ENCODE measurements around the gene FRMD4A.
"Not testable (repeated sequence)": the region's sequence is repeated elsewhere in the genome, so short reads cannot be mapped to it uniquely, and the experiment has no call there.

Gene FRMD4A

DNA sequence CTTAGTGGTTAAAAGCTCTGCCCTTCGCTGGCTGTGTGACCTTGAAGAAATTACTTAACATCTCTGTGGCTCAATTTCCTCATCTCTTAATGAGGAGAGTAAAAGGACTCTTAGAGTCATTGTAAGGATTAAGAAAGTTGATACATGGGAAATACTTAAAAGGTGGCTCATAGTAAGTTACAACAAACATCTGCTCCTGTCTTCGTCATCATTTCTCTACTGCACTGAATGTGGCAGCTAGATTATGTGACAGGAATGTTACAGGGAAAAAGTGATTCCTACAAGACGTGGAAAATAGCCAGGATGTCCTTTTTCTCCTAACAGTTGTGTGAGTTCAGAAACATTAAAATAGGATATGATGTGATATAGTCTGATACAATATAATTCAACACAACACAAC is 184.7 kb downstream of the FRMD4A start:
- DNase-seq (ENCODE audit: low spot score): no peak

DNA sequence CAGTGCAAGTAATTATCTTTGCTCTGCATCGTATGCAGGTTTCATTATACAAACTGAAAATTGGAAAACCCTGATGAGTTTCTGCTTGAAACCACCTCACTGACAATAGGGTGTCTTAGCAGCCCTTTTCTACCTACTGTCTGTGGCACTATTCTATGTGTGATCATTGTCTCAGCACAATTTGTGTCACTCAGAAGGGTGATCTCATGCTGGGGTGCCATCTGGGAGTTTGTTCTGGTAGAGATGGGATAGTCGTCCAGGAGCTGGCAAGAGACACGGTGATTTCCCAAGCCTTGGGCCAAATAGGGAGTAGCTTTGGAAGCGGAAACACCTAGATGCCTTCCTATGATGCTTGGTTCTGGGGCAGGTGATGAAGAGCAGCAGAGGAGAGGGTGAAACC is 186.3 kb downstream of the FRMD4A start:
- DNase-seq (ENCODE audit: low spot score): no peak

DNA sequence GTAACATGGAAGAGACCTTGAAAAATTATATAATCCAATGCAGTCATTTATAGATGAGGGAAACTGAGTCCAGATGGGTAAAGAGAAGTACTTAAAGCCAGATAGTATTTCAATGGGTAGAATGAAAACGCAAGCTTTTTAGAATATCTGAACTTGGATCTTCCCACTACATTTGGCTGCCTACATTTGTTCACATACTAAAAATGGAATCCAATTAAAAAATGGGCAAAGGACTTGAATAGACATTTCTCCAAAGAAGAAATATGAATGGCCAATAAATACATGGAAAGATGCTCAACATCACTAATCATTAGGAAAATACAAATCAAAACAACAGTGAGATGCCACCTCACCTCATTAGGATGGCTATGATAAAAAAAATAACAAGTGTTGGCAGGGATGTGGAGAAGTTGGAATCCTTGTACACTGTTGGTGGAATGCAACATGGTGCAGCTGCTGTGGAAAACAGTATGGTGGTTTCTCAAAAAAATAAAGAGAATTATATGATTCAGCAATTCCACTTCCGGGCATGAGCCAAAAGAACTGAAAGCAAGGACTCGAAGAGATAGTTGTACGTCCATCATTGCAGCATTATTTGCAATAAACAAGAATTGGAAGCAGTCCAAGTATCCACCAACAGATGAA is 188.0 kb downstream of the FRMD4A start:
- DNase-seq (ENCODE audit: low spot score): no peak

DNA sequence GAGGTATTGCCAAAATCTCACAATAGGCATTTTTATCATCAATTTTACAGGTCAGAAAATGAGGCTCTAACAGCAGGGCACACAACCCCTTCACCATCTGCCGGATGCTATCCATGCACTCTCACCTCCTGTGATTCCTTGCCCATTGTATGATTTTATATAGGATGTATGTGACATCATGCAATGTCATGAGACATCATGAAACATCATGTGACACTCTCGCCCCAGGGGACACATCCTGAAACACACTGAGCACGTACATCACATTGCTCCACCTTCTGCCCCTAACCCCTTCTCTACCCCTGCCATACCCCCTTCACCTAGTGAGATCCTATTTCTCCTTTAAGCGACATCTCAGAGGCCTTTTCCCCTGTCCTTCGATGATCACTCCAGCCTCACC is 189.4 kb downstream of the FRMD4A start:
- DNase-seq (ENCODE audit: low spot score): no peak

DNA sequence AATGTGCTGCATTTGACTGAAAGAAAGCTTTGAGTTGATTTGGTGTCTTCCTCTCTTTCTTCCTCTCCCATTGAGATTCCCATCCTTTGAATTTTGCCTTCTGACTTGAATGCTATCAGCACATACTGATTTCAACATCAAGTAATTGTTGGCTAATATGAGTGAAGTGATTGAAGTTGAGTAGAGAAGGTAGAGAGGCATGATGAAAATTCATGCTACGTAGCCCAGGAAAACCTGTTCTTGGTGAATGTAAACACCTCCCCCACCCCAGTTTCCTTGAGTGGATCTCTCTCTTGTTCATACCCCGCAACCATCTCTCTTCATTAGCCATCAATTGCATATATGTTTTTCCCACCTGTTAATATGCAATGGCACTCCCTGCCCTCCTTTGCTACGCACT is 193.3 kb downstream of the FRMD4A start:
- DNase-seq (ENCODE audit: low spot score): no peak

DNA sequence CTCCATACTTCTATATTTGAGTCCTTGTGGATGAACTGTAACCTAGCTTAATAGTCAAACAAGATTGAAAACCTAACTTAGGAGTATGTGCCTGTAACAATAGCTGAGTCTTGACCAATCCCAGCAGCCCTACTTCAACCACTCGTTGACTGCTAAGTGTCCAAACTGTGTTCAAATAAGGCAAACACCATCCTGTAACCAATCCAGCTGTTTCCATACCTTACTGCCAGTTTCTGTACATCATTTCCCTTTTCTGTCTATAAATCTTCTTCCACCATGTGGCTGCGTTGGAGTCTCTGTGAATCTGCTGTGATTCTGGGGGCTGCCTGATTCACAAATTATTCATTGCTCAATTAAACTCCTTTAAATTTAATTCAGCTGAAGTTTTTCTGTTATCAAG is 195.5 kb downstream of the FRMD4A start:
- DNase-seq (ENCODE audit: low spot score): not testable (repeated sequence)

DNA sequence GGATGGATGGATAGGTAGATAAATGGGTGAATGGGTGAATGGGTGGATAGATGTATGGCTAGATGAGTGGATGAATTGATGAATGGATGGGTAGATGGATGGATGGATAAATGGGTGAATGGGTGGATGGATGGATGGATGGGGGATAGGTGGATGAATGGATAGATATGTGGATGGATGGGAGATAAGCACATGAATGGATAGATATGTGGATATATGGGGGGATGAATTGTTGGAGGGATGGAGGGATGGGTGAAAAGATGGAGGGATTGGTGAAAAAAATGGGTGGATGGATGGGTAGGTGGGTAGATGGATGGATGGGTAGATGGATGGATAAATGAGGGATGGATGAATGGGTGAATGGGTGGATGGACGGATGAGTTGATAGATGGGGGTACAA is 196.4 kb downstream of the FRMD4A start:
- no peak for DNase-seq (ENCODE audit: low spot score)

DNA sequence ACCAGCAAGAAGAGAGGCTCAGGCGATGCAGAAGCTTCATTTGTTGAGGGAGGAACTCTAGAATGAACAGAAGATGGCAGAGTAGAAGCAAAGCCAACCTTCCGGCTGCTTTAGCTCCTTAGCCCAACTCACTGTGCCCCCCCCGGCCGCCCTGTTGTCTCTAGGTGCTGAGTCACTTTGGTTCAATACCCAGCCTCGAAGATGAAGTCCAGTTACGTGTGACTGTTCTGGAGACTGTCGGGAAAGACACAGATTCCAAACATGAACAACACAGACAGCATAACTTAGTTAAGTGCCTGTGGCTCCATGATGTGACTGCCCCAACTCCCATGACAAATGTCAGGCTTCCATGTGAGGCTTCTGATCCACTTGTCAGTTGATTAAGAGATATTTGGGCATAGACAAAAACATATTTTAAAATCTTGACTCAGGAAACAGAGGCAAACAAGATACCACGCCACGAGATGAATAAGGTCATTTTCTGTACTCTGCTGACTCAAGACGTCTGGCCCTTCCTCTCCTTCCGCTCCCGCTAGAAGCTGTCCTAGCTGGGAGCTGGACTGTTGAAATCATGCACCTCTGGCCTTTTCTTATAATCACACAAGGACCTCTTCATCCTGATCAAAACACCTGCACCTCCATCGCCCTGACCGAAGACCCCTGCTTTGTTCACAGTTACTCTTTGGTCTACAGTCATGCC is 199.3 kb downstream of the FRMD4A start:
- no peak for DNase-seq (ENCODE audit: low spot score)

DNA sequence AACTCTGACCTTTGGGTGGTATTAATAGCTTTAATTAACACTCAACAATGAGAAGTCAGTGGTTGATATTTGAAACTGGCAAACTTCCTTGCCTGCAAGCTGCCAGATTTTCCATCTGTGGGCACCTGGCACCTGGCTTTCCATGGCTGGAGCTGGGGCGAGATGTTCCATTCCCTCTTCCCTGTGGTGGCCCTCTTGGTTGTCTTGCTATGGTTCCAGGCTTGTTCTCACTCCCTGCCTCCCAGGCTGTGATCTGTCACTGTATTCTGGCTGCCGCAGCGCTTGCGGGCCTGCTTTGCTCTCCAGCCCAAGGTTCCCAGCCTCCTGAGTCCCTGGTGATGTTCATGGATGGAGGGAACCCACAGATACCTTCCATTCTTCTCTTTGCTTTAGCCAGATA is 201.0 kb downstream of the FRMD4A start:
- no peak for DNase-seq (ENCODE audit: low spot score)

DNA sequence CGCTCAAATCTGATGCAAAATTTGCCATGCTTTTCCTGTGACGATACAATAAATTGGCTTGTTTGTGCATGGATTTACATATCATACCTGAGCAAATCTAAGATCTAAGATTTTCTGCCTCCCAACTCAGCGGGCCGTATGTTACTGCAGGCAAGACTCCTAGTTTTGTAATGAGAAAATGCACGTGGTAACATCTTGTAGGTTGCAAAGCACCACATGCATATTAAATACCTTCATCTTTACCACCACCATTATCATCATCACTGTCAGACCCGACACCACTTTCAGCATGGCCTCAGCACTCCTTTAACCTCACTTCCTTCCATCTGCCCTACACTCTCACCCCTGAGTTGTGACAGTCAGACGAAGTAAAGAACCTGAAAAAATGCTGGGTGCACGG is 202.2 kb downstream of the FRMD4A start:
- no peak for DNase-seq (ENCODE audit: low spot score)

DNA sequence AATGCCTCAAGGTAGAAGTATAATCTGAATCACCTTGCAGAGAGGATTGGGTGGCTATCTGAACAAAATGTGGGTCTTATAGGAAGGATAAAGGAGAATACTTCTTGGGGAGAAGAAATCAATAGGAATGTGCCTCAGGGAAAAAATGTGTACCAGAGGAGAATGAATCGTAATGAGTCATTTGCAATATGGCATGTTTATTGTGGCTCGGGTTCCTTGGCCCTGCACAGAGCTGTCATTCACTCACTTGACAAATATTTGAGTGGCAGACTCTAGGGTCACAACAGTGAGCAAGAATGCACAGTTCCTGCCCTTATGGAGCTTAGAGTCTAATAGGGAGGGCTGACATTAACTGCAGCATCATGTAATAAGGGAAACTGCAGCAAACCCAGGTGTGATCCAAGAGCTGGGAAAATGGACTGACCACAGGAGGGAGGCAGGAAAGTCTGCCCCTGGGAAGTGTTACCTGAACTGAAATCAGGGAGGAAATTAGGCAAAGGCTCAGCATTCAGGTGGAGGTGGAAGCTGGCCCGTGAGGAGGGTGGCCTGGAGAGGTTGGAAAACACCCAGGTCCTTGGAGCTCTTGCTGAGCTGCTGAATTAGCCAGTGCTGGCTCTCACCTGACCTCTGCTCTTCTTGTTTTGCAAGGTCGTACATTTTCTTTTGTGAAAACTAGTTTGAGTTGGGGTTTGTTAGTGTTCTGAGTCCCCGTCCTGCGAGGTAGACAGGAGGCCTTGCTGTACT is 203.9 kb downstream of the FRMD4A start:
- no peak for DNase-seq (ENCODE audit: low spot score)

DNA sequence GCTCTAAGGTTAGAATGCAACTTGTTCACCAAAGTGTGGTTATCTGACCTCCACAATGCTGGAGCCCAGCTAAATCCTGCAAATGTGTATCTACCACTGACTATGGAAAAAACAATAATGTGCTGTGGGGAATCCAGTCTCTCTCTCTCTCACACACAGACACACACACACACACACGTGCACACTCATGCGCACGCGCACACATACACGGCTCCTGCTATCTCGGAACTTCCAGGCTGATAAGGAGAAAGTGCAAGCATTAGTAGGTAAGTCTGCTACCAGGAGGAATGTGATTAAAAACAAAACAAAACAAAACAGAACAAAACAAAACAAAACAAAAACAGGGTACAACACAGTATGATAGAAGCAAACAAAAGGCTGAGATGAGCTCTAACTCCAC is 205.2 kb downstream of the FRMD4A start:
- no peak for DNase-seq (ENCODE audit: low spot score)

DNA sequence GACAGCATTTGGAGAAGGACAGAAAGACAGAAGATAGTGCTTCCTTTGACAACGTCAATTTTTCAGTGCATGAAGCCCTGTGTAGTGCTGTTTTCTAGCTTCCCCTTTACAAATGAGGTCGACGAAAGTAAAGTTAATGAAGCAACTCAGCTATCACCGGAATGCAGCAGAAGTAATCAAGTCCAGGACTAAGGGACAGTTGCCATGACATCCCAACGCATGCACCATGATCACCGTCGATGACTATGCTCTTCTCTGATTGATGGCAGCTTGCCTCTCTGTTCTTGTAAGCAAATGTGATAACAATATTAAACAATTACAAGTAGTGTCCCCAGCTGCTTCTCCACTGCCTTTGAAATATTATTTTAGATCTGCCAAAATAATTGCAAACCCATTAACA is 205.8 kb downstream of the FRMD4A start:
- DNase-seq (ENCODE audit: low spot score): no peak

DNA sequence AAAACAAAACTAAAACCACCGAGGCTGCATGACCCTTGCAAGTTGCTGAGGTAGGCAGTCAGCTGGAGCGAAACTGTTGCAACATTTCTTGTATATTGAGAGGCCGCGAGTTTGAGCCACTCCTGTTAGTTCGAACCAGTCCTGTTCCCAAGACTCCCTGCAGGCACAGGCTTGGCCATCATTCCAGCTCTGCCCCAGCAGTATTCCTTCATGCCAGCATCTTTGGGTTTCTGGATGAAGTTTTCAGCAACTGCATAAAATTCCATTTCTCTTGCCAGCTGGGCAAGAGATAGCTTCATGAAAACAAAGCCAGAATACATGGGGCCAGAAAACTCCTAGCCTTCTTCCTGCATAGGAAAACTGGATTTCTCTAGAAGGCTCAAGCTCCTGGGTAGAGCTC is 207.6 kb downstream of the FRMD4A start:
- no peak for DNase-seq (ENCODE audit: low spot score)

DNA sequence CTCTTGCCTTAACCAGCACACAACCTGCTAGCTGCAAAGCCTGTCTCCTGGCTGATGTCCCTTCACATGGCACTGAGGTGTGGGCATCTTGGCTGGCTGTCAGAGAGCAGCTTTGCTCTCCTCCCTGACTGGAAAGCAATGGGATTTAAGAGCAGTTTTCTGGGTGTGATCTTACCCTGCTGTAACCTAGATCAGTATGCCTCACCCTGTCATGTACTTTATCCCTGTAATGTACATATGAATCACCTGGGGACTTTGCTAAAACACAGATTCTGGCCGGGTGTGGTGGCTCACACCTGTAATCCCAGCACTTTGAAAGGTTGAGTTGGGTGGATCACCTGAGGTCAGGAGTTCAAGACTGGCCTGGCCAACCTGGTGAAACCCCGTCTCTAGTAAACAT is 209.9 kb downstream of the FRMD4A start:
- no peak for DNase-seq (ENCODE audit: low spot score)

DNA sequence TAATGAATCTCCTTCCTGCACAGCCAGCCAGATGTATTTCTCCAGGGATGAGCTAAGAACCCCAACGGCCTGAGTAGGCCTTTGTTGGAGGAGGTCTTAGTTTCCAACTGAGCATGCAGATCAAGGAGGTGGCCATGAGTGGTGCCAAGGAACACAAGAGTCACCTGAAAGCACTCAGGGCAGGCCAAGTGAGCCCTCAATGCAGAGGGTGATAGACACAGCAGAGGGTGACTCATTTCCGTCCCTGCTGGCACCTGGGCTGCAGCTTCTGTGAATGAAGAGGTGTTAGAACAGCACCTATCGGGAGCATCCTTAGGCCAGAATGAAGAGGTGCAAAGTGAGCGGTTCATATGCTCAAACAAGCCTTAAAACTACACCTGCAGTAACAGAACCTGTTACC is 211.8 kb downstream of the FRMD4A start:
- no peak for DNase-seq (ENCODE audit: low spot score)

DNA sequence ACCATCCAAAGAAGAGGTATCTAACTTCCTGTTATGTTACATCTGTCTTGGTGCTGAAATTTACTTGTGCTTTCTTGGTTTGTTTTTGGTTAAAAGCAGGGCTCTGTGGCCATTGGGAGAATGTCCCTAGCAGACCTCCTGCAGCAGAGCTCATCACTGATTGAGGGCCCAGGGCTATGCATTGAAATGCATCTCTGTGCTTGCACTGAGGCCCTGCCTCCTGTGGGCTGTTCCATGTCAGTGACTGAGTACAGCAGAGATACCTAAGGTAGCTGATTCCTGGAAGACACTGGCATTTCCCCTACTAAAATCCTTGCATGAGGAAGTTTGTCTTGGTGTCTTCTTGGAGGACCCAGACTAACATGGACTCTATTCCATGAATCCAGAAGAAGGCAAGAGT is 213.9 kb downstream of the FRMD4A start:
- no peak for DNase-seq (ENCODE audit: low spot score)

DNA sequence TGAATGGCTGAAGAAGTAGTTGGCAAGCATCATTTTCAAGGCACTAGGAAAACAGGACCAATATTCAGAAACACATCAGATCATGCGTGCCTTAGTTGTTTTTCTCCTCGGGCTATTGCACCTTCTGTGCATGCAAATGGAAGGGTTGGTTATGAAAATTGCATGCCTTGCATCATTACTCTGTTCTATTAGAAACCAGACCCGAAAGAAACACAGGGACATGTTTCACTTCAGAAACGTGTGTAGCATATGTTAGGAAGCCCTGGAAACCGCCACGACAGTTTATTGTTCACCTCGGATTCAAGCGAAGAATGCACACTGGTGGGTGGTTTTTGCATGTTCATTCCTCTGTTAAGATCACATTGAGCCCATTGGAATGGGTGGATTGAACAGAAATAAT is 214.7 kb downstream of the FRMD4A start:
- DNase-seq (ENCODE audit: low spot score): no peak

DNA sequence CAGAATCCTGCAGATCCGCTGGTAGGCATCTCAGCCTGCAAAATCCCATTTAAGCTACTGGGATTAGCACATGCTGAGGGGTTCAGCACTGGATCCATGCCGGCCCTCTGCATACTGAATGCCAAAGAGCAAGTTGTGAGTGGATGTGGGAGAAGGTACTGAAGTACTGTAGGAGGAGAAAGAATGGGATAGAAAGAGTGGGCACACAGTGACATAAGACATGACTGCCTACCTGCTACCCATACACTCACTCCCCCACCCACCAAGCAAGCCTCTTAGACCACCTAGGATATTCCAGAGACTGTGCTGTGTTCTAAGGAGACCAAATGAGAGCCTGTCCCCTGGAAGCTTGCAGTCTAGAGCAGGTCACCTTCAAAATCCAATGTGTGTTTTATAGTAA is 215.9 kb downstream of the FRMD4A start:
- no peak for DNase-seq (ENCODE audit: low spot score)

DNA sequence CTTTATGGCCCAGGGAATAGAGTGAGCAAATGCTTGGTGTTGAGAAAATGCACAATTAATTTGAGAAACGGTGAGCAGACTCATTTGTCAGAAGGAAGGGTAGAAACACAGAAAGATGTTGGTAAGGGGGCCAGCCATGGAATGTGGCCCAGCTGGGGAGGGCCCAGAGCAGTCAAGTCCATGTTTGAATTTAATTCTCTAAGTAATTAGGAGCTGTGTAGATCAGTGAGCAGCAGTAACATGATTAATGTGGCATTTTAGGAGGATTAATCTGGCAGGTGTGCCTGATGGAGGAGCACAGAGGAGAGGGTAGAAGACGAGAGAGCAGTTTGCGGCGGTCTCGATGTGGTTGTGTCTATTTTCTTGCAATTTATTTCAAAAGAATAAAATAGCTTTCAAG is 218.7 kb downstream of the FRMD4A start:
- DNase-seq (ENCODE audit: low spot score): no peak

DNA sequence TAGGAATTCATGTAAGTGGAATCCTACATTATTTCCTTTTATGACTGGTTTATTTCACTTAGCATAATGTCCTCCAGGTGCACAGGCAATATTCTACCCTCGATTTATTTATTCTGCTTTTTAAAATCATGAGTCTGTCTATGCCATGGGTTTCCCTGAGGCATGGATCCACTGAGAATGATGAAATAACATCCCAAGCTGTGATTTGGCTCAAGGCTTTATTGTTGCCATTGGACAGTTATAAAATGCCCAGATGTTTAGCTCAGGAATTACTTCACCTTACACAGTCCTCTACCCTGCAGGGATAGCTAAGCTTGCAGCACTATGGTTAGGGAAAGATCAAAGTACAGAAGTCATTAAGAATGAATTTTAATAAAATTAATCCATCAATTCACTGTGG is 219.5 kb downstream of the FRMD4A start:
- DNase-seq (ENCODE audit: low spot score): no peak

DNA sequence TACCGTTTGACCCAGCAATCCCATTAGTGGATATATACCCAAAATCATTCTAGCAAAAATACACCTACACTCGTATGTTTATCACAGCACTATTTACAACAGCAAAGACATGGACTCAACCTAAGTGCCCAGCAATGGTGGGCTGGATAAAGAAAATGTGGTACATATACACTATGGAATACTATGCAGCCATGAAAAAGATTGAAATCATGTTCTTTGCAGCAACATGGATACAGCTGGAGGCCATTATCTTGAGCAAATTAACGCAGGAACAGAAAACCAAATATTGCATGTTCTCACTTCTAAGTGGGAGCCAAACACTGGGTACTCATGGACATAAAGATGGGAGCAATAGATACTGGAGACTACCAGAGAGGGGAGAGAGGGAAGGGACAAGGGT is 223.9 kb downstream of the FRMD4A start:
- no peak for DNase-seq (ENCODE audit: low spot score)

DNA sequence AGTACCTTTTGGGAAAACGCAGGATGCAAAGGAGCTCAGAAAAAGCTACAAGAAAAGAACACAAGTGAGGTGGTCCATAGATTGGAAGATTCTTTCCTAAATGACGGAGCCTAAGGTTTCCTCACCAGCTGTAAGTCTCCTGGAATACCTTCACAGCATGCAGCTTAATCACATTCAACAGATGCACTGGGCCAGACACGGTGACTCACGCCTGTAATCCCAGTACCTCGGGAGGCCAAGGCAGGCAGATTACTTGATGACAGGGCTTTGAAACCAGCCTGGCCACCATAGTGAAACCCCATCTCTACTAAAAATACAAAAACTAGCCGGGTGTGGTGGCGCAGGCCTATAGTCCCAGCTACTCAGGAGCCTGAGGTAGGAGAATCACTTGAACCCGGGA is 228.7 kb downstream of the FRMD4A start:
- DNase-seq (ENCODE audit: low spot score): no peak

DNA sequence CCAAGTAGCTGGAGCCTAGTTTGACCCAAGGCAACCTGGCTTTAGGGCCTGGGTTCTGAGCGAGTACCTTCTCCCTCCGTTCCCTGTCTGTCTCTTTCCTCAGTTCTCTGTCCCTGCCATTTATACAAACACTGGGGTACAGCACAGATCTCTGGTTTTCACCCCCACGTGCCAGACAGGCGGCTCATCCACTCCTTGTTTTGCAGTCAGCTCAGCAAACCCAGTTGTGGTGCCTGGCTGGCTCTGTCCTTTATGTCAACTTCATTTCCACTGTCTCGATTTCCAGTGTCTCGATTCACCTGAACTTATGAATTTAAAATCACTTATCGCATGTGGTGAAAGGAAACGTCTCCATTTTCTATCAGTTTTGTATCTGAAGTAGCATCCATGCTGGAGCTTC is 230.8 kb downstream of the FRMD4A start:
- no peak for DNase-seq (ENCODE audit: low spot score)
